HCT116 (cell line): ENCODE measurements around the gene KIRREL2. TPM values are rescaled to one million over a fixed set of nuclear protein-coding genes. Genes with fewer than 3 reads are reported as not detected.

ENCODE experiments used
- ATAC-seq: fragments of 200-7000 bp; cut with Tn5 transposase; 2 replicates; pipeline ENCODE4 v1.9.1; 2020; ENCODE audit warnings: mild to moderate bottlenecking, moderate library complexity
- BruUV-seq: library from RNA; stranded (reverse); fragments of 400-500 nt; replicated peaks from 2 replicates; lab custom pipeline; 2021; lab: Mats Ljungman, UMichigan
- CTCF ChIA-PET: fragments of 300-600 bp; sonication (Branson Sonifier 250); formaldehyde crosslinking; loops from one replicate; lab custom pipeline; 2021; ENCODE audit warnings: antibody characterized with exemption; lab: Charles Lee
- POLR2A ChIA-PET: fragments of 300-600, 350-600 bp; sonication (Branson Sonifier 250); formaldehyde crosslinking; loops from one replicate; lab custom pipeline; 2021; ENCODE audit warnings: antibody characterized with exemption; lab: Charles Lee
- RAD21 ChIA-PET, 2 experiments: fragments of 300-600 bp; sonication (Branson Sonifier 250); formaldehyde crosslinking; loops; one replicate each; lab custom pipeline; 2023; ENCODE audit warnings: low total read pairs in 2 of 2; ENCODE audit not compliant: uncharacterized antibody in 2 of 2, unreplicated experiment in 2 of 2, low non-redundant PET in 1 of 2; lab: Charles Lee
- DNase-seq: peaks from one replicate; pipeline ENCODE4 v3.0.0-alpha.2; 2010; ENCODE audit warnings: low read depth, low spot score
- H2AFZ ChIP-seq: fragments of 200-600 bp; shearing (Covaris generic), sonication (generic); 2 replicates; pipeline ENCODE4 v1.6.1; 2017; ENCODE audit warnings: low read depth, mixed run types, mixed read lengths, antibody characterized with exemption, low read length; ENCODE audit not compliant: poor library complexity, severe bottlenecking
- H3K27ac ChIP-seq: 2 replicates; pipeline ENCODE4 v1.5.1; 2012; ENCODE audit warnings: low read depth, low read length
- H3K27me3 ChIP-seq: fragments of 200-600 bp; sonication (generic); 2 replicates; pipeline ENCODE4 v1.6.1; 2016; ENCODE audit warnings: mixed run types, low read length, mixed read lengths; ENCODE audit not compliant: insufficient read depth
- H3K36me3 ChIP-seq, 2 experiments: fragments of 200-500 bp in 1 of 2; fragments of 200-600 bp in 1 of 2; sonication (Bioruptor generic) in 1 of 2; sonication (generic) in 1 of 2; 2 replicates each; pipeline versions ENCODE4 v1.5.1 to v1.6.1; 2014 to 2016; ENCODE audit warnings: low read length in 2 of 2, inconsistent platforms in 1 of 2, mixed read lengths in 1 of 2, mixed run types in 1 of 2; ENCODE audit not compliant: insufficient read depth in 2 of 2, control insufficient read depth in 1 of 2
- H3K4me1 ChIP-seq, 2 experiments: fragments of 200-600 bp in 1 of 2; sonication (generic) in 1 of 2; 2 replicates each; pipeline versions ENCODE4 v1.5.1 to v1.6.1; 2012 to 2017; ENCODE audit warnings: low read length in 2 of 2, inconsistent platforms in 1 of 2, mild to moderate bottlenecking in 1 of 2, mixed read lengths in 1 of 2, mixed run types in 1 of 2, moderate library complexity in 1 of 2; ENCODE audit not compliant: insufficient read depth in 2 of 2, control insufficient read depth in 1 of 2
- H3K4me2 ChIP-seq: fragments of 200-600 bp; sonication (generic); 2 replicates; pipeline ENCODE4 v1.6.1; 2017; ENCODE audit warnings: mixed run types, low read length, mixed read lengths
- H3K4me3 ChIP-seq, 2 experiments: fragments of 200-600 bp in 1 of 2; sonication (generic) in 1 of 2; replicated peaks in 1 of 2; 2 replicates each; pipeline ENCODE4 v1.5.1; 2011 to 2016; ENCODE audit warnings: low read length in 2 of 2, control low read depth in 1 of 2, low read depth in 1 of 2, mild to moderate bottlenecking in 1 of 2, mixed read lengths in 1 of 2, mixed run types in 1 of 2
- H3K79me2 ChIP-seq: fragments of 200-600 bp; sonication (generic); 2 replicates; pipeline ENCODE4 v1.6.1; 2017; ENCODE audit warnings: mild to moderate bottlenecking, mixed run types, low read length, moderate library complexity, mixed read lengths; ENCODE audit not compliant: insufficient read depth
- H3K9ac ChIP-seq: fragments of 200-600 bp; sonication (generic); 2 replicates; pipeline ENCODE4 v1.6.1; 2016; ENCODE audit warnings: low read length, mixed read lengths
- H3K9me2 ChIP-seq: fragments of 200-600 bp; sonication (generic), shearing (Covaris generic); 2 replicates; pipeline ENCODE4 v1.6.1; 2017; ENCODE audit warnings: mixed run types, mild to moderate bottlenecking, moderate library complexity; ENCODE audit not compliant: insufficient read depth
- H3K9me3 ChIP-seq, 2 experiments: fragments of 200-500 bp in 1 of 2; fragments of 200-600 bp in 1 of 2; sonication (Bioruptor generic) in 1 of 2; sonication (generic) in 1 of 2; 2 replicates each; pipeline ENCODE4 v1.6.1; 2014 to 2017; ENCODE audit warnings: low read length in 2 of 2, mixed read lengths in 2 of 2, inconsistent platforms in 1 of 2, low read depth in 1 of 2, mild to moderate bottlenecking in 1 of 2, mixed run types in 1 of 2, moderate library complexity in 1 of 2; ENCODE audit not compliant: control insufficient read depth in 1 of 2, insufficient read depth in 1 of 2
- H4K20me1 ChIP-seq: fragments of 200-600 bp; sonication (generic), shearing (Covaris generic); 2 replicates; pipeline ENCODE4 v1.6.1; 2017; ENCODE audit warnings: mixed run types, mild to moderate bottlenecking, moderate library complexity; ENCODE audit not compliant: insufficient read depth
- CBX3 ChIP-seq: IDR thresholded peaks from 2 replicates; pipeline ENCODE4 v1.6.1; 2012; ENCODE audit warnings: low read depth
- CEBPB ChIP-seq: IDR thresholded peaks from 2 replicates; pipeline ENCODE4 v1.6.1; 2012; ENCODE audit warnings: low read depth
- intact Hi-C: fragments of 100-400 bp; cut with micrococcal nuclease; formaldehyde crosslinking; loops from 2 replicates; pipeline ENCODE4 v1.10.0; 2022
- total RNA-seq: library from RNA; stranded (reverse); gene quantifications from one replicate; pipeline ENCODE4 v1.2.1, GENCODE V29; 2021; ENCODE audit not compliant: unreplicated experiment
- TF ChIP-seq, protein P1 (sequence below): IDR thresholded peaks from 2 replicates; pipeline ENCODE4 v1.6.1; 2011; ENCODE audit warnings: mild to moderate bottlenecking, low read length, moderate library complexity; ENCODE audit not compliant: insufficient replicate concordance; ENCODE audit errors: extremely low read depth
- TF ChIP-seq, protein P2 (sequence below), 3 experiments: fragments of 200-600 bp in 1 of 3; sonication (generic) in 1 of 3; IDR thresholded peaks in 2 of 3; conservative IDR thresholded peaks in 1 of 3; 2 replicates each; pipeline ENCODE4 v1.5.1; 2012 to 2017; ENCODE audit warnings: low read depth in 2 of 3, low read length in 2 of 3, antibody characterized with exemption in 1 of 3, borderline replicate concordance in 1 of 3, control low read depth in 1 of 3, mild to moderate bottlenecking in 1 of 3, mixed read lengths in 1 of 3, mixed run types in 1 of 3, moderate library complexity in 1 of 3; ENCODE audit not compliant: insufficient read depth in 1 of 3

The KIRREL2 gene
- total RNA-seq, 1 experiment from 2014 or later: 1.3 TPM

DNA sequence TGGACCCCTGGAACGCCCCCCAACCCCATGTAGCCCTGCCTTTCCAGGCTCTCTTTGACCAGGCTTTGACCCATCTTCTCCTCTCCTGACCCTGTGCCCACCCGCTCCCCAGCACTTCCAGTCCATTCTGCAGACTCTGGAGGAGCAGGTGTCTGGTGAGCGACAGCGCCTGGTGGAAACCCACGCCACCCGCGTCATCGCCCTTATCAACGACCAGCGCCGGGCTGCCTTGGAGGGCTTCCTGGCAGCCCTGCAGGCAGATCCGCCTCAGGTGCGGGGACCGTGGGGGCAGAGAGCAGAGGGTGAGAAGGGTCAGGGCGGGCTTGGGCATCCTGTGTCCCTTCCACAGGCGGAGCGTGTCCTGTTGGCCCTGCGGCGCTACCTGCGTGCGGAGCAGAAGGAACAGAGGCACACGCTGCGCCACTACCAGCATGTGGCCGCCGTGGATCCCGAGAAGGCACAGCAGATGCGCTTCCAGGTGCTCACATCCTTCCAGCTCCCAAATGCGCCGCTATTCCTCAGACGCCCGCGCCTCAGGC lies 17.8 kb downstream of the KIRREL2 start:
- BruUV-seq: no TSS peak
- DNase-seq: no peak
- Histone ChIP-seq H3K9me2 (no peaks in the 10 kb centered on the region), H2AFZ (no peak overlapping the region), H3K79me2 (no peaks in the 10 kb centered on the region), H3K9me3 (no peaks in the 10 kb centered on the region), H3K4me3 (no peak overlapping the region), H3K4me2 (no peak overlapping the region), H3K9ac (no peak overlapping the region), H3K27ac (no peak overlapping the region), H3K36me3 (no peaks in the 10 kb centered on the region; a peak in 1 of 4 replicates), H3K27me3 (no peaks in the 10 kb centered on the region), H4K20me1 (no peaks in the 10 kb centered on the region), H3K4me1 (peaks cover 4 to 16% of the 10 kb centered on the region in 2 experiments; a peak in 3 of 4 replicates)
- CTCF ChIA-PET: no interaction called here
- no peak for ATAC-seq
- intact Hi-C loops: no loop called here
- POLR2A ChIA-PET: no interaction called here
- RAD21 ChIA-PET: no interaction called here
- TF ChIP-seq CEBPB (no peak), CBX3 (no peak)
- TF ChIP-seq, protein P1, sequence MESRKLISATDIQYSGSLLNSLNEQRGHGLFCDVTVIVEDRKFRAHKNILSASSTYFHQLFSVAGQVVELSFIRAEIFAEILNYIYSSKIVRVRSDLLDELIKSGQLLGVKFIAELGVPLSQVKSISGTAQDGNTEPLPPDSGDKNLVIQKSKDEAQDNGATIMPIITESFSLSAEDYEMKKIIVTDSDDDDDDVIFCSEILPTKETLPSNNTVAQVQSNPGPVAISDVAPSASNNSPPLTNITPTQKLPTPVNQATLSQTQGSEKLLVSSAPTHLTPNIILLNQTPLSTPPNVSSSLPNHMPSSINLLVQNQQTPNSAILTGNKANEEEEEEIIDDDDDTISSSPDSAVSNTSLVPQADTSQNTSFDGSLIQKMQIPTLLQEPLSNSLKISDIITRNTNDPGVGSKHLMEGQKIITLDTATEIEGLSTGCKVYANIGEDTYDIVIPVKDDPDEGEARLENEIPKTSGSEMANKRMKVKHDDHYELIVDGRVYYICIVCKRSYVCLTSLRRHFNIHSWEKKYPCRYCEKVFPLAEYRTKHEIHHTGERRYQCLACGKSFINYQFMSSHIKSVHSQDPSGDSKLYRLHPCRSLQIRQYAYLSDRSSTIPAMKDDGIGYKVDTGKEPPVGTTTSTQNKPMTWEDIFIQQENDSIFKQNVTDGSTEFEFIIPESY: no peak
- TF ChIP-seq, protein P2, sequence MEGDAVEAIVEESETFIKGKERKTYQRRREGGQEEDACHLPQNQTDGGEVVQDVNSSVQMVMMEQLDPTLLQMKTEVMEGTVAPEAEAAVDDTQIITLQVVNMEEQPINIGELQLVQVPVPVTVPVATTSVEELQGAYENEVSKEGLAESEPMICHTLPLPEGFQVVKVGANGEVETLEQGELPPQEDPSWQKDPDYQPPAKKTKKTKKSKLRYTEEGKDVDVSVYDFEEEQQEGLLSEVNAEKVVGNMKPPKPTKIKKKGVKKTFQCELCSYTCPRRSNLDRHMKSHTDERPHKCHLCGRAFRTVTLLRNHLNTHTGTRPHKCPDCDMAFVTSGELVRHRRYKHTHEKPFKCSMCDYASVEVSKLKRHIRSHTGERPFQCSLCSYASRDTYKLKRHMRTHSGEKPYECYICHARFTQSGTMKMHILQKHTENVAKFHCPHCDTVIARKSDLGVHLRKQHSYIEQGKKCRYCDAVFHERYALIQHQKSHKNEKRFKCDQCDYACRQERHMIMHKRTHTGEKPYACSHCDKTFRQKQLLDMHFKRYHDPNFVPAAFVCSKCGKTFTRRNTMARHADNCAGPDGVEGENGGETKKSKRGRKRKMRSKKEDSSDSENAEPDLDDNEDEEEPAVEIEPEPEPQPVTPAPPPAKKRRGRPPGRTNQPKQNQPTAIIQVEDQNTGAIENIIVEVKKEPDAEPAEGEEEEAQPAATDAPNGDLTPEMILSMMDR (IDR thresholded peaks at IDR 0.05 in 2 of 3, conservative IDR thresholded peaks at IDR 0.05 in 1 of 3; ENCODE audit: borderline replicate concordance in 1 of 3, insufficient read depth in 1 of 3, low read depth in 2 of 3, low read length in 2 of 3): no peak
